GM18867 (cell line): Measurements from ENCODE around the gene PTPRN2.
"Not testable (repeated sequence)": the region's sequence is repeated elsewhere in the genome, so short reads cannot be mapped to it uniquely, and the experiment has no call there.

Experiments
- ATAC-seq: cut with Tn5 transposase; IDR thresholded peaks from one replicate; pipeline ENCODE4 v1.9.1; 2021; ENCODE audit warnings: mild to moderate bottlenecking, moderate library complexity; ENCODE audit not compliant: unreplicated experiment

Gene PTPRN2

DNA sequence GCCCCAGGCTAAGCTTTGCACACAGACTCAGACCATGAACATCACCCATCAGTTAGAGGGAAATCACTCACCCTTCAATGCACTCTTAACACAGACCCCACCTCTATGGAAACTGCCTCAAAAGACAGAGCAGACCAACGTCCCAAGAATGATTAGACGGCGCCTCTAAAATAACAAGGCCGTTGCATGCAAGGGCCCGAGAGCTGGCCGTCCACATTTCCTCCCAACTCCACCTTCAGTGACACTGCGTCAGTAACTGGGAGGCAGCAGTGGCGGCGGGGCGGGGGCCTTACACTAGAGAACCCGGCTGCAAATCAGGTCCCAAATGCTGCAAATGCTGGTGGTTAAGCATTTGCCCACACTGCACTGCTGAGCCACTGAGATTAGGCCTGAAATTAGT, 115.0 kb downstream of the PTPRN2 start:
- no peak for ATAC-seq

DNA sequence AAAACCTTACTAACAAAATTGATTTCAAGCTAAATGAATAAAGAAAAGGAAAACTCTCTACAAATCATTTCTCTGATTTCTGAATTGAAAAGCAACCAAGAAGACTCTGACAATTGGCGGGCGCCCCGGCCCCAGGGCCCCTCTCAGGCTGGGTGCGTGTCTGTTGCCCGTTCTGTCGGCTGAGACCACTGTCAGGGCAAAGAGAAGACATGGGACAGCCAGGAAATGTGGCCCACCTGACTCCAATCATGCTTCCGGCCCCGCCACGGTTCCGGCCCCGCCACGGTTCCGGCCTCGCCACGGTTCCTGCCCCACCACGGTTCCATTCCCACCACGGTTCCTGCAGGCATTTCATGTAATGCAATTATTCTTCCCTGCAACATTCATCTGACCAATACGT, 115.9 kb downstream of the PTPRN2 start:
- no peak for ATAC-seq

DNA sequence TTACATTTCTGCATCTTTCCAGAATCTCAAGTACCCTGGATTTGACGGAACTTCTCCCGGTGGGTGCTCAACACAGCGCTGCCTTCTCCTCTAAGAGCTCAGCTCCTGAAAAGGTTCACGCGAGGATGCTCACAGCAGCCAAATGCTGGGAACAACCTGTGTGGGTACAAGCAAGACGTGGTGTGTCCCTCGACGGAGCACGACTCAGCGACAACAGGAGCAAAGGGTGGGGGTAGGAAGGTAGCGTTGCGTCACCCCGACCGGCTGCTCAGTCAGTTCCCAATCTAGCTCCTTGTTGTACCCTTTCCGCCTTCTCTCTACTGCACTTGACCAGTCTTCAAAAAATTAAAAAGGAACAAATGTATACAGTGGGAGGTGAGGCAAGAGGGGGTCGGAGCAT, 117.3 kb downstream of the PTPRN2 start:
- no peak for ATAC-seq

DNA sequence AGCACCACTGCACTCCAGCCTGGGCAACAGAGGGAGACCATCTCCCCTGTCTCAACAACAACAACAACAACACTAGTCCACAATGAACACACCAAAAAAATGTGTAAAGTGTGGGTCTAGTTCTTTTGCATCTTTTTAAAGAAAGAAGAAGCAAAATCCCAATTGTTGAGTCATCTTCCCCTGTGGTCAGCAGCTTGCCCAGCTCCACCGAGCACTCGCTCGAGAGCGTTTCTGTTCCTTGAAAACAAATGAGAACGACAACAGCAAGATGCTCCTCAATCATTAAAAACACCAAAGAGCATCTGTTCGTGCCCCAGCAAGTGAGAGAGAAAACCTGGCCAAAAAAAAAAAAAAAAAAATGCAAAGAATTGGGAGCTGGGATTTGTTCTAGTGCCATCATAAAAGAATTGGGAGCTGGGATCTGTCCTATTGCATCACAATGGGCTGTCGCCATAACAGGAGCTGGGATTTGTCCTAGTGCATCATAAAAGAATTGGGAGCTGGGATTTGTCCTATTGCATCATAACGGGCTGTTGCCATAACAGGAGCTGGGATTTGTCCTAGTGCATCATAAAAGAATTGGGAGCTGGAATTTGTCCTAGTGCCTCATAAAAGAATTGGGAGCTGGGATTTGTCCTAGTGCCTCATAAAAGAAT, 118.1 kb downstream of the PTPRN2 start:
- ATAC-seq, result no peak

DNA sequence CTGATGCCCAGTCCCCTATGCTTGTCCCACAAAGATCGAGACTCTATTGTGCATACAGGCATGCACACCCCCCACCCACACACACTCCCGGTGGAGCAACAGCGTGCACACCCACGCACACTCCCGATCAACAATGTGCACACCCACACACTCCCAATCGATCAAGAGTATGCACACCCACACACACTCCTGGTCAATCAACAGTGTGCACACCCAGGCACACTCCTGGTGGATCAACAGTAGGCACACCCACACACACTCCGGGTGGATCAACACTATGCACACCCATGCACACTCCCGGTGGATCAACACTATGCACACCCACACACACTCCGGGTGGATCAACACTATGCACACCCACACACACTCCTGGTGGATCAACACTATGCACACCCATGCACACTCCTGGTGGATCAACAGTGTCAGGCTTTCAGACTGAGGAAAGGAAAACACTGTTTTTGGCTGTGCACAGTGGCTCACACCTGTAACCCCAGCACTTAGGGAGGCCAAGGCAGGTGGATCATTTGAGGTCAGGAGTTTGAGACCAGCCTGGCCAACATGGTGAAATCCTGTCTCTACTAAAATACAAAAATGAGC, 118.8 kb downstream of the PTPRN2 start:
- no peak for ATAC-seq

DNA sequence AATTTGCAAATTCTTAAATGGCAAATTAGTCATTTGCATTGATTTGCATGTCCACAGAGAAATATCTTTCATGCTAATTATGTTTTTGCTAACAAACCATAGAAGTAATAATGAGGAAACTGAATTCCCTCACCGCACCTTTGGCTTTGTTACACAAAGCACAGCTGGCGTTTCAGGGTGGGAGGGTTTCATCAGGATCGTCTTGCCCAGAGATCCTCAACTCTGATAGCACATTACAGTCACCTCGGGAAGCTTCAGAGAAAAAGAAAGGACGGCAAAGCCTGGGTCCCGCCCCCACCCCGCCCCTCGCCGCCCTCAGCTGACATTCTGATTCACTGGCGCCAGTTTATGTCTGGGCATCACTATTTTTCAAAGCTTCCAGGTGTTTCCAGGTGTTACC, 119.4 kb downstream of the PTPRN2 start:
- ATAC-seq, result no peak

DNA sequence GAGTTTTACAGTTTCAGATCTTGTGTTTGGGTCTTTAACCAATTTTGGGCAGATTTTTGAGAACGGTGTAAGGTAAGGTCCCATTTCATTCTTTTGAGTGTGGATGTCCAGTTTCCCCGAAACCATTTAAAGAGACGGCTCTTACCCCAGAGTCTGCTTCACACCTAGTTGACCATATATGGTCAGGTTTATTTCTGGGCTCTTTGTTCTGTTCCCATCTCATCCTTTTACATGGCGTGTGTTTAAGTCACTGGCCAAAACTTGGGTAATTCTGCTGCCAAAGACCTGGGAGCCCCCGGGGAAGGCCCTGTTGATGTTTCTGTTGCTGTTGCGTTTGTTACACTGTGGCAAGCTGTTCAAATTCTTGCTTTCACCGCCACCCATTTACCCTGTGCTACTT, 120.1 kb downstream of the PTPRN2 start:
- ATAC-seq, result no peak

DNA sequence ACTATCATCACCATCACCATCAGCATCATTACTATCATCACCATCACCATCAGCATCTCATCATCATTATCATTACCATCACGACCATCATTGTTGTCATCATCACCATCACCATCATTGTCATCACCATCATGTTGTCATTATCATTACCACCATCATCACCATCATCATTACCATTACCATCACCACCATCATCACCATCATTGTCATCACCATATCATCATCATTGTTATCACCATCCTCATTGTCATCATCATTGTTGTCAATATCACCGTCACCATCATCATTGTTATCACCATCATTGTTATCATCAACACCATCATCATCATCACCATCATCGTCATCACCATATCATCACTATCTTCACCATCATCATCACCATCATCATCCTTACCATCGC, 124.3 kb downstream of the PTPRN2 start:
- no peak for ATAC-seq

DNA sequence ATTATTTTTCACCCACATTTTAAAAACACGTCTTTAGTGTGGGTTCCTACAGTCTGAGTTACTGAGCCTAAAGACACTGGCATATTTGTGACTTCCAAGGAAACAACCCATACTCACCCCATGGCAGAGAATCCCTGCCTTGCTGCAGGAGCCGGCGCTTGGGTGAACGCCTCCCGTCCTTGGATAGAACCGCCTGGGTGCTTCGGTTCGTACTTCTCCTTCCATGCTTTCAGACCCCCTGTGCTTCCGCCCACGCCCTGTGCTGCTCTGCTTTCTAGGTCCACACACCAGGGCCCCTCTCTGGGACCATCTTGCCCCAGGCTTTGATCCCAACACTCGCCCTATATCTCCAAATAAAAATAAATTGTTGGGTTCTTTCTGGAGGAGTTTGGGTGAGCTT, 125.8 kb downstream of the PTPRN2 start:
- ATAC-seq, result no peak

DNA sequence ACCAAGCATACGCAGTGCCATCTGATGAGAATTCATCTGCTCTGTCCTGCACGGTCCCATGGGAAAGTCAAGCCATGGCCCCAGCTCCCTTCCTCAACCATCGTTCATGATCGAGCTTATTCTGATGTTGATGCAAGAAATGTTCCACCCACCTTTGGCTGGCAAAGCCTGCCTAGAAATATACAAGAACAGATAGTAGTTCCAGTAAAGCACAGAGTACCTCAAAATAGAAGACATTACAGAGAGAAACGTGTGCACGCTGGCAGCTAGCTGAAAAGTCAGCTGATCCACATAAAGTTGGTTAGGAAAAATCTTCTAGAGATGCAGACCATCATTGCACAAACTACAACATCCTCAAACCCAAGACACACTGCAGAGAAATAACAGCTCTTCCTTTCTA, 127.0 kb downstream of the PTPRN2 start:
- no peak for ATAC-seq

DNA sequence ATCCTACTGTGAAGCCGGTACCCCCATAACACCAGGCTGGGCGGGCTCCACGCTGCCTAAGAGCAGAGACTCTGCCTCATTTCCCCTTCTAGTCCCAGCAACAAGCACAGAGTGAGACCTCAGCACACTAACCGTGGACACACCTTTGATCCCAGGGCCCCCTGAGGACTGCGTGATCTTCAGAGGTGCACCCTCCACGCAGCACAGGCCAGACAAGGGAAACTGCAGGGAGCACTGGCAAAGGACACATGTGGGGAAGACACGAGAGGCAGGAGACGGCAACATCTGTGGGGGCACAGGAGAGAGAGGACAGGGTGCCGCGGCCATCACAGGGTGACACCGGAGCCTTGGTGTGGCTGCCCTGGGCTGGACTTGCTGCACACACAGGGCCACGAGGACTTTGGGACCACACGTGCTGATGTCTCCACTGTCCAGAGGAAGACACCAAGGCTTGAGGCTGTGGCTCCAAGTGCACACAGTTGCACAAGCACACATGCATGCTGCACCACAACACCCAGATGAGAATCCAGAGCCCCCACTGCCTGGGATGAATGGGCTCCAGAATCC, 128.8 kb downstream of the PTPRN2 start:
- no peak for ATAC-seq

DNA sequence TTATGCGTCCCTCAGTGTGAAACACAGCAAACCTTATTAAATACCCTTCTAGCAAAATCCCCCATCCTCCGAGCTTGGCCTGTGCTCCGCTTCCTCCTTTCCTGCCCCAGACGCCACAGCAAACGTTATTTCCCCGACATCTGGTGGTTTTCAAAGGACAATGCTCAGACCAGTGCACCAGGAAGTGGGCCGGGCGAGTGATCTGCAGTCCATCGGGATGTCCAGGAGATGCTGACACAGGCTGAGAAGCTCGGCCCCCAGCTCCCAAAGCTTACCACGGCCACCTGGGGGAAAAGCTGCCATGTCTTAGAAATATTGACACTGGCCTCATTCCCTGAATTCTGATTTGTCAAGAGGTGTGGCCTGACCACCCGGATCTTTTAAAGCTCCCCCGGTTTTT, 129.5 kb downstream of the PTPRN2 start:
- ATAC-seq, result no peak

DNA sequence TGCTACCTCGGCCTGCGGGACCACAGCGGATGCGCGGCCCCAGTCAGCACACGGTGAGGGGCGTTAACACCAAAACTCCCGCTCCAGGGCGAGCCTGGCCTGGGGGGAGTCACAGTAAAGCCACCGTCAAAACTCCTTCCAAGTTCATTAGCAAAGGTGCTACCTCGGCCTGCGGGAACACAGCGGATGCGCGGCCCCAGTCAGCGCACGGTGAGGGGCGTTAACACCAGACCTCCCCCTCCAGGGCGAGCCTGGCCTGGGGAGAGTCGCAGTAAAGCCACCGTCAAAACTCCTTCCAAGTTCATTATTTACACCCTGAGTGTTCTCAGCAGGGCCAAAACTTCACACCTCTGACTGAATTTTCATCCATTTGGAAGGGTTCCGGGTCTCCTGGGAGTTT, 130.0 kb downstream of the PTPRN2 start:
- not testable (repeated sequence) for ATAC-seq

DNA sequence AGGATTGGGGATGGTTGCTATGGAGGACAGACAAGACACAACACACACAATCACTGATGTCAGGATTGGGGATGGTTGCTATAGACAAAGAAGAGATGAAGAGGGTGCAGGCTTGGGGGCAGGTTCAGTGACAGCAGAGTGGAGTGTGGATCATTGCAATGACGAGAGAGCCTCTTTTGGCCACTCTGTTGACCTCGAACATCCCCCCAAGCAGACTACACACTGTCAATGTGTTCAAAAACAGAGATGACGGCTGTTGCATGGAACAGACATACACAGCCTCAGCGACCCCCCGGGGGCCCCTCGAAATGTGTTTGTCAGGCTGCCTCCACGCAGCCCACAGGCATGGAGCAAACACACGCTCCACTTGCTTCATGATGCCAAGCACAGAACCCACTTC, 133.0 kb downstream of the PTPRN2 start:
- ATAC-seq, result no peak

DNA sequence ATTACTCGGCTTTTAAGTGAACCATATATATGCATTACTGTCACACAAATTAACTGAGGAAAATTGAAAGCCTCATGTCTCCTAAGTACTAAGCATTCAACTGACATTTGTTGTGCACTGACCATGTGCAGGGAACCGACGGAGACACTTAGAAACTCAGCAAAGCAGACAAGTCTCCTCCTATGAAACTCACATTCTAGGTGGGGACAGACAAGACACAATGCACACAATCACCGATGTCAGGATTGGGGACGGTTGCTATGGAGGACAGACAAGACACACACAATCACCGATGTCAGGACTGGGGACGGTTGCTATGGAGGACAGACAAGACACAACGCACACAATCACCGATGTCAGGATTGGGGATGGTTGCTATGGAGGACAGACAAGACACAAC, 134.0 kb downstream of the PTPRN2 start:
- ATAC-seq, result no peak

DNA sequence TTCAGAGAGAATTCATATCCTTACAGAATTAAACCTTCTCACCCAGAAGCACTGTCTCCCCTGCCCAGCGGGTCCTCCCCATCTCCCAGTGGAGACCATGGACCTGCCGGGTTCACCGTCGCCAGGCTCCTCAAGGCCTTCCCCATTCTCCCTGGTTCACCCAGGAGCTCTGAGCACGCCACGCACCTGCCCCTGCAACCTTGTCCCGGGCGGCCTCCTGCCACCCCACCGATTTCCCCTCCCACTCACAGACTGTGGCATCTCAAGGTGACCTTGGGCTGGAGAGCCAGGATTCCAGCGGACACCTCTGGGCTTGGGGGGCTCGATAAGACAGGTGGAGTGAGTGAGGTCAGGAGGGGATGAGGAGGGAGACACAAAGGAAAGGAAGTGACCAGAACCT, 135.3 kb downstream of the PTPRN2 start:
- no peak for ATAC-seq

DNA sequence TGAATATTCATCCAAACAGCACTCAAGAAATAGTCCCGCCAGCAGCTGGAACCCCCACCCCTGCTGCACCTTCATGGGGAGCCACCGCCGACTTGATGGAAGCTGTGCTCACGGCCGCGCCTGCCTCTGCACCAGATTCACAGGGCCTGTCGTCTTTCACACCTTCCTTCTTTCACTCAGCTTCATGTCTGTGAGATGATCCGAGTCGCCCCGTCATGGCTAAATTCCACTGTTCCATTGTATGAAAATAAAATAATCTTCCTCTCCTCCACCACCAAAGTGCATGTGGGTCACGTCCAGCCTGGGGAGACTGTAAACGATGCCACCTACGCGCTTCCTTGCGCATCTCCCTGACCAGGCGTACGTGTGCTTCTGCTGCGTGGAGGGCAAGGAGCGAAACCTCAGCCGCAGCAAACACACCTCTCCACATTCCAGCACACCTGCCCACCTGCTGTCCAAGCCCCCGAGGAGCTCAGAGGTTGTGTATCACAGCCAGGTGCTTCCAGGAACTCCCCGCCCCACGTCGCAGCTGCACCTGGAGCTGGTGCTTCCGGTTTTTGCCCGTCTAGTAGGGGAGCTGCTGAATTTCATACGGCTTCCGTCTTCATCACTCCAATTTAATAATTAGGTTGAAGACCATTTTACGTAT, 137.0 kb downstream of the PTPRN2 start:
- no peak for ATAC-seq

DNA sequence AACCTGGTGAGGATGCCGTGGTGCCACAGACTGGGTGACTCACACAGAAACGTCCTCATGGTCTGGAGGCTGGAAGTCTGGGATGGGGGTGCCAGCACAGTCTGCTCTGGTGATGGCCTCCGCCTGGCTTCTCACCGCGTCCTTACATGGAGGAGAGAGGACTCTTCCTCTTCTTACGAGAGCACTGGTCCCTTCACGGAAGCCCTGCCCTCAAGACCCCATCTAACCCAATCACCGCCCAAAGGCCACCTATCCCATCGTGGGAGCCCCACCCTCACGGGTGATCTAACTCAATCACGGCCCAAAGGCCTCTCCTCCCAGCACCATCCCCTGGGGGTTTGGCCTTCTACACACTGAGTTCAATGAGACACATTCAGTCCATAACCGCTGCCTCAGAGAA, 137.7 kb downstream of the PTPRN2 start:
- no peak for ATAC-seq

DNA sequence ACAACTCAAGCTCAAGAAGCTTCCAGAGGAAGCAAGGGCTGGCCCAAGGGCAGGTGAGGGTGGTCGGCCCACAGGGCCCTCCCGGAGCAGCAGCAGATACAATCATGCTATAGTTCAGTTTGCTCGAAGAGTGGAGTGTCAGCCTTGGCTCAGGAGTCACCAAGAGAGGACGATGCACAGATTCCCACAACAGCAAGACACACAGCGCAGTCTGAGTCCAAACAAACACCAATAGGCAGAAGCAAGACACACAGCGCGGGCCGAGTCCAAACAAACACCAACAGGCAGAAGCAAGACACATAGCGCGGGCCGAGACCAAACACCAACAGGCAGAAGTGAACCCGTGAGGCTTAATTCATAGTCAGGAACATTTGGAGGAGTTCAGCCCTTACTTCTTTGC, 138.4 kb downstream of the PTPRN2 start:
- no peak for ATAC-seq

DNA sequence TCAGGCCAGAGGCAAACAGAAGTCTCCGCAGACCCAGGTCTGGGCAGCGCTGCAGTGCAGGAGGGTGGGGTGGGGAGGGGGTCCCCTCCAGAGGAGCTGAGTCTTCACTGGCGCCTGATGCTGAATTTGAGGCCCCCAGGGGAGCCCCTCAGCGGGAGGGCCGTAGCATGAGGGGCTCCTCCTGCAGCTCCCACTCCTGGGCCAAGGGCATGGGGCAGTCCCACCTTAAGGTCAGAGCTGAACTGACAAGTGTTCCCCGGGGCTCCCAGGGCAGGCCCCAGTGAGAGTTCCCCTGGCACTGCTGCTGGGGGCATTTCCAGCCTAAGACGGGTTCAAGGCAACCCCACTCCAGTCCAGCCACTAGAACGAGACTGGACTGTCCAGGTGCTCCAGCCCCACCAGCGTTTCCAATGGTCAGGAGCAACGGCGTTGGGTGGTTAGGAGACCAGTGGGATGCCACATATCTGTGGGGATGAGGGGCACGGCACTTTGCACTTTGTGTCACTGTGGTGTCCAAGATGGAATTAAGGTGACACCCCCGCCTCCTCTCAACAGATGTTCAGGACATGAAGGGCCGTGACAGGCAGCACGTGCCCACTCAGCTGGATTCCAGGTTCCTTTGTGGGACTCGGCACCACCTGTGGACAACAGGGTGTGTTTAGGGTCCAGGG, 139.1 kb downstream of the PTPRN2 start:
- no peak for ATAC-seq

DNA sequence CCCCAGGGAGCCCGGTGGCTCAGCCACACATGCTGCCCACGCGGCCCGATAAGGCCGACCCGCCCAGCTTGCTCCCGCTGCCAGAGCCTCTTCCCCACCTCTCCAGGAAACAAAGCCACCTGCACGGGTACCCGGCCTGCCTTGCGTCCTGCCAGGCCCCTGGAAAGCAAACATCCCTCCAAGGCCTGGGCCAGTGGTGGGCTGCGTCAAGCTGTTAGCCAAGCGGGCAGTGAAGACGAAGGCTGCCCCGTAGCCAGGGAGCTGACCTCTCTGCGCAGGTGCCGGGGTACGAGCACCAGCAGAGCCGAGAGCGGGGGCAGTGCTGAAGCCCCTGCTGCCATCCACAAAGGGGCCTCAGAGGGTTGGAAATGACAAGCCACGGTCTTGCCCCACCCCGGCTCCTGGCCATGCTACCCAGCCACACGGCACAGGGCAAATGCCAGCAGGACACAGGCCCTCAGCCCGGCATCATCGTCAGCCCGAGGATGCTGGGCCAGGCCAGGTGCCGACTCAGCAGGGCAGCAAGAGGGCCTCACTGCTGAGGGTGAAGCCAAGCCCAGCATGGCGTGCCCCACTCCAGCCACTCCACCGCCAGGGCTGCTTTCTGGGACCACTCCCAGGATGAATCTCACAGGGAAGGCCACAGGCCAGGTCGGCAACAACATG, 140.0 kb downstream of the PTPRN2 start:
- no peak for ATAC-seq
